Hematopoietic multipotent progenitor cell treated with erythropoietin and hydrocortisone succinate and interleukin-3 and kit ligand, for 8 days (in vitro differentiated cells): ENCODE data around the gene SLA2.
"Not testable (repeated sequence)": the region's sequence is repeated elsewhere in the genome, so short reads cannot be mapped to it uniquely, and the experiment has no call there.

ENCODE experiments used
- DNase-seq: peaks from one replicate; pipeline ENCODE4 v3.0.0-alpha.2; 2015

The SLA2 gene, protein sequence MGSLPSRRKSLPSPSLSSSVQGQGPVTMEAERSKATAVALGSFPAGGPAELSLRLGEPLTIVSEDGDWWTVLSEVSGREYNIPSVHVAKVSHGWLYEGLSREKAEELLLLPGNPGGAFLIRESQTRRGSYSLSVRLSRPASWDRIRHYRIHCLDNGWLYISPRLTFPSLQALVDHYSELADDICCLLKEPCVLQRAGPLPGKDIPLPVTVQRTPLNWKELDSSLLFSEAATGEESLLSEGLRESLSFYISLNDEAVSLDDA

DNA sequence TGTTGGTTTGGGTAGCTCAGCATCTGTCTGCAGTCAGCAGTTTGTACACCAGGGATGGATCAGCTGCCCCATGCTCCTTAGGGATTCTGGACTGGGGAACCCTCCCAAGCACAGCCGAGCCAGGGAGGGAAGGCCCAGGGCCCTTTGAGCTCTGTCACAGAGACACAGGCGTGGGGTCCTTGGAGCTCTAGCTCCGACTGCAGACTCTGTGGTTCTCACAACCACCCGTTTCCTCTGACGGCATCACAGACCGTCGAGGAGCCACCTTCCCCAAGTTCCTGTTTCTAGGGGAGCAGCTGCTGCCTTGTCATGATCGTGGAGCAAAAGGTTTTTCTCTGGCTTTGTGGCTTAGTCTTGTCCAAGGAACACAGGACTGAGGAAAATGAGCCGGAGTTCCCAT, at the start of gene SLA2:
Gene SLA2, minus strand, starts transcription at position 199 of the 400 bp plus-strand sequence. CDS start 4,861 bp downstream, outside the sequence.
- peak; percentile 42 for DNase-seq

DNA sequence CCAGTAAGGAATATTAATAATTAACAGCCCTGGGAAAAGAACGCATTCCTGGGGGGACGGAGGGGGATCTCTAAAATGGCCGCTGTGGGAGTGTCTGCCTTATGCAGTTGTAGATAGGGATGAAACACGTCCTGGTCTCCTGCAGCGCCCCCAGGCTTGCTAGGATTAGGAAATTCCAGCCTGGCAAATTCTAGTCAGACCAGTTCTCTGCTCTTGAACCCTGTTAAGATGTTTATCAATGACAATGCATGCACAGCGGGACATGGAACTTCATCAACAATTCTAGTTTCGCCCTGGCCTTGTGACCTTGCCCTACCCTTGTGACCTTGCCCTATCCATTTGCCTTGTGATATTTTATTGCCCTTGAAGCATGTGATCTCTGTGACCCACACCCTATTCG, 49.5 kb upstream of the SLA2 start:
- DNase-seq = not testable (repeated sequence)

DNA sequence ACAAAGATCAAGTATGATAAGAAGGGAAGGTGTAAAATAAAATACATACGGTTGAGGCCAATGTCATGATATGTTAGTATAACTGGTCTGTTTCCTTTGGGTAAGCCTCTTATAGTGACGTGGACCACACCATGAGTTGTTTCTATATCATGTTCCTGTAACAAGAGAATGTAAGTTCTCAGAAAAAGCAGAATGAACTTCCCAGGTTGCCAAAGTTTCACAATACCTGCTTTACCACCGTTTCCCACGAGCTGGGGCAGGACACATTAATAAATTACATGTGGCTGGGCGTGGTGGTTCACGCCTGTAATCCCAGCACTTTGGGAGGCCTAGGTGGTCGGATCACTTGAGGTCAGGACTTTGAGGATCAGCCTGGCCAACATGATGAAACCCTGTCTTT, 42.6 kb upstream of the SLA2 start:
- DNase-seq = no peak

DNA sequence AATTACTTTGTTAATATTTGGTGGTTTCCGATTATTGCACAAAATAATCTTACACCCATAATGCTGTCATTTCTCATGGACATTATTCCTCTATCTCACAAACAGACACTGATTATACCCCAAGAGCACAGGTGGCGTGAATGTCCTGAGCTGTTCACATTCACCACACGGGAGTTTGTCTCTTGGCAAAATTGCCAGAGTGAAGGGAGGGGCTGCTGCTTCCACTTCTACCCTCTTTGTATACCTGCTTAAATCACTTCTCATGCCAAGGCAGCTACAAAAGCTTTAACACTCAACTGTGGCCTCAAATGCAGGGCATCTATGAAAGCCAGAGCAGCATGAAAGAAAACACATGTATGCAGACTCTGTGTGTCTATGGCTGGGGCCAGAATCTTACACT, 41.9 kb upstream of the SLA2 start:
- no peak for DNase-seq

DNA sequence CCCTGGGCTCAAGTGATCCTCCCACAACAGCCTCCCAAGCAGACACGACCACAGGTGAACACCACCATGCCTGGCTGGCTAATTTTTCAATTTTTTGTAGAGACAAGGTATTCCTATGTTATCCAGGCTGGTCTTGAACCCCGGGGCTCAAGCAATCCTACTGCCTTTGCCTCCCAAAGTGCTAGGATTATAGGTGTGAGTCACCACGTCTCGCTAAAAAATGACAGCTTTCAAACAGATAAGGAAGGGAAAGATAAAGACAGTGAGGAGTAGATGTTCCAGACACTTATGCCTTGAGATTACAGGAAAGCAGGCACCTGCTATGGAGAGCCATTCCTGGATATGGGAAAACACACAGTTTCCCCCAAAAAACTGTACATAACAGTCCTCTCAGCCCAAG, 40.9 kb upstream of the SLA2 start:
- DNase-seq = no peak

DNA sequence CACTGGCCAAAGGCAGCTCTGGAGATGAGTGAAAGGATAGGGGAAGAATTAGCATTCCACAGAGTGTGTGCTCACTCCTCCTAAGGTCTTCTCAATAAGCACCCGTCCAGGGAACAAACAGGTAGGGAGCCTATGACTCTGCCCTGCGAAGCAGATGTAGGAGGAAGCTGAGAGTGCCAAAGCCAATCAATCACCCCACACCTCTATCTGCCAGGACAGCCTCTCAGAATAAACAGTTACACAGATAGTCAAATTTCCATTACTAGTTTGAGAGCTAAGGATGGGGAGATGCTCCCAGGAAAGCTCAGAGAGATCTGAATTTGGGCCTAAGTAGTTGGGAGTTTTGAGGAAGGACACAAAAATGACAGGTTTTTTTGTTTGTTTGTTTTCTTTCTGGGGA, 40.5 kb upstream of the SLA2 start:
- no peak for DNase-seq

DNA sequence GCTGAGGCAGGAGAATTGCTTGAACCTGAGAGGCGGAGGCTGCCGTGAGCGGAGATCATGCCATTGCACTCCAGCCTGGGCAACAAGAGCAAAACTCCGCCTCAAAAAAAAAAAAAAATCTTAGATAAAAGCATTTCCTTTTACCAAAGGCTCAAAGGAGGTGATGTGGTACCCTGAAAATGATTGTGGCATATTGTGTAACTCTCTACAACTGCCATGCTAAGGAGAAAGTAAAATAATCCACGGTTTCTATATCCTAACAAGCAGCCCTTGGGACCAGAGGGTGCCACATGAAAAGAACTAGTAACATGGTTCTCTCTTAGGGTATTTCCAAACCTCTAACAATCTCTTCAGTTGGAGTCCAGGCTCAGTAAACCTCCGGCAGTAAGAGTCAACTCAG, 38.8 kb upstream of the SLA2 start:
- no peak for DNase-seq

DNA sequence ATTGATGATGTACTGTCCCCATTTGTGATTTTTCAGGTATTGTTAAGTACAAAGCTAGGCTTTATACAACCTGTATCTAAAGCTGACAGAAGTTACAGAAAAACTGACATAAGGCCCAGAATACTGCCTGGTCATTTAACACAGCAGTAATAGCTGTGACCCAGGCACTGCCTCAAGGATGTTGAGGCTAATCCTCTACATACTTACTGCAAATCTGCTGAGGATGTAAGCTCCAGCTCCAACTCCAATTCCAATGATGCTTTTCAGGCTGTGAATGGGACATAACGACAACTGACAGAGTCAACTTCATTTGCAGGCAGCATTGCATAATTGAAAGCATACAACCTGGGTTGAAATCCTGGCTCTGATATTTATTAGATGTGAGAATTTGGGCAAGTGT, 36.3 kb upstream of the SLA2 start:
- DNase-seq = no peak

DNA sequence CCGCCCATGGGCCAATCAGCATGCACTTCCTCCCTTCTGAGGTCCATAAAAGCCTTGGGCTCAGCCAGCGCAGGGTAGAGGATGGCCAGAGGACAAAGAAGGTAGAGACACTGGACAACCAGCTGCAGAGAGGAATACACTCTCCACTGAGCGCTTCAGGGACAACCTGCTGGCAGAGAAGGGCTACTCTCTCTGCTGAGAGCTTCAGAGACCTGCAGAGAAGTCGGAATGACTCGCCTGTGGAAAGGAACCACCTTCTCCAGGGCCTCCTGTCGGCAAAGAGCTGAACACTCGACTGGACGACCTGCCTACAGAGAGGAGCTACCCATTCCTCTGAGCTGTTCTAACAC, 31.4 kb upstream of the SLA2 start:
- no peak for DNase-seq

DNA sequence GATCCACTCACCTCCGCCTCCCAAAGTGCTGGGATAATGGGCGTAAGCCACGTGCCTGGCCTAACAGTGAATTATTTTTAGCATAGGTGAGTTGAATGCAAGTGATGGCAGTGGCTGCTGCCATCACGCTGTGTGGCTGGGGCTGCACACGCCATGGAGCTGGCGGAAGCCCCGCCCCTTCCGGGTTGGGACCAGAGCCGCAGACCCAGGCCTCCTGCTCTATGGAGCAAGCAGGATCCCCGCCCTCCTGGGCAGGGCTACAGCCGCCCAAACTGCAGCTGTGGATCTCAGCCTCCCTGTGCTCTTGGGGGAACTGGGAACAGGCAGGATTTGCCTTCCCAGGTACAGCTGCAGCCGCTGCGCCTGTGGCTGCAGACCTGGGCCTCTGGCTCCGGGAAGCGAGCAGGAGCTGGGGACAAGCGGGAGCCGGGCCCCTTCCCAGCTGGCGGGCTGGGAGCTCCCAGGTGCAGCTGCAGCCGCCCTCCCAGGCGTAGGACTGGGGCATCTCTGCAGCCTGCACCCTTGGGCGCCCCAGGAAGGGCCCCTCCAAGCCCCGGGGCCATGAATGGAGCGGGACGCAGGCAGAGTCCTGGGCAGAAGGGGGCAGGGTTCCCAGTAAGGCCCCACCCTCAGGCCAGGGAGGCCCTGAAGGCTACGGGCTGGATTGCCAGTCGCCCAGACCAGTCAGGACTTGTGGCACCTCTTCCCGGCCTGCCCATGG, 30.9 kb upstream of the SLA2 start:
- DNase-seq = peak; percentile 43

DNA sequence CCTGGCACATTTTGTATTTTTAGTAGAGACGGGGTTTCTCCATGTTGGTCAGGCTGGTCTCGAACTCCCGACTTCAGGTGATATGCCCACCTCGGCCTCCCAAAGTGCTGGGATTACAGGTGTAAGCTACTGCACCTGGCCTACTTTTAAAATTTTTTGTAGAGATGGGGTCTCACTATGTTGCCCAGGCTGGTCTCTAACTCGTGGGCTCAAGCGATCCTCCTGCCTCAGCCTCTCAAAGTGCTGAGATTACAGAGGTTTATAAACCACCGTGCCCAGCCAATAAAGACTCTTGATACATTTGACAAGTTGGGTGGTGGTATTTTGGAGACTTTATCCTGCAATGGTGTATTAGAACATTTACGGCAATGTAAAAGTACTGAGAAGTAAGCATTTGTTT, 29.5 kb upstream of the SLA2 start:
- DNase-seq = not testable (repeated sequence)

DNA sequence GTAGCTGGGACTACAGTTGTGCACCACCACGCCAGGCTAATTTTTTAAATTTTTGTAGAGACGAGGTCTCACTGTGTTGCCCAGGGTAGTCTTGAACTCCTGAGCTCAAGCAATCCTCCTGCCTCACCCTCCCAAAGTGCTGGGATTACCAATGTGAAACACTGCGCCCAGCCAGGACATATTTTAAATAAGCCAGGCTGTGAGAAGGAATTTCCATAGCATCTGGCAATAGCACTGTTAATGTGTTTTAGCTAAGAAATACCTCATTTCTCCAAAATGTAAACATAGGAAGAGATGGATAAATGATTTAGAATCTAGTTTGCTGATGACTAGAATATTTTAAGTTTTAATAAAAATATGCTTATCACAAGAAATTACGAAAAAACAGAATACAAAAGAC, 27.0 kb upstream of the SLA2 start:
- no peak for DNase-seq

DNA sequence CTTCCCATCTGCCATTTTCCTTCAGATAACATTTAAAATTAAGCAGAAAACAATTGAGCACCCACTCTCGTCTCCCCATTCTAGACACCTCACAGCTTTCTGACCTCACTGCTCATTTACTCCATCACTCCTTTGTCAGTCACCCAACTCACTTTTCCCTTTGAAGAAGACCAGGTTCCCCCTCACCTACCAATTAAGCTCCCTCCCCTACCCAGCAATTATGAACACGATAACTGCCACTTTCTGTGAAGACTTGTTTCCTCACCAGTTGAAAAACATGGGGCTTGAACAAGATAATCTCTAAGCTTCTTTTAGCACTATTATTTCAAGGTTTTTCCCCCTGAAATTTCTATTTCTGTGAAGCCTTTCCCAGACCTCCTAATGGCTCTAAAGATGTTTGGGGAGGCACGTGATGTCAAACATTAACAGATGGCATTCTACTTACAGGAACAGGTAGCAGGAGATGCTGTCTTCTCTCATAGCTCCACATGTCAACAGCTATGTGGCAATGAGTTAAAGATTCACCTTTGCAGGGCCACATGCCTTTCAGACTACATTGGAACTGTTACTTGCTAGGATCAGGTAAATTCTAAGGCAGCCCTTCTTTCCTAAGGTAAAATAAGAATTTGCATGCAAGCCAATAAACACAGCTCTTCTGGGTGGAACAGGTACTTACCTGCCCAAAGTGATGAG, 24.8 kb upstream of the SLA2 start:
- DNase-seq = no peak

DNA sequence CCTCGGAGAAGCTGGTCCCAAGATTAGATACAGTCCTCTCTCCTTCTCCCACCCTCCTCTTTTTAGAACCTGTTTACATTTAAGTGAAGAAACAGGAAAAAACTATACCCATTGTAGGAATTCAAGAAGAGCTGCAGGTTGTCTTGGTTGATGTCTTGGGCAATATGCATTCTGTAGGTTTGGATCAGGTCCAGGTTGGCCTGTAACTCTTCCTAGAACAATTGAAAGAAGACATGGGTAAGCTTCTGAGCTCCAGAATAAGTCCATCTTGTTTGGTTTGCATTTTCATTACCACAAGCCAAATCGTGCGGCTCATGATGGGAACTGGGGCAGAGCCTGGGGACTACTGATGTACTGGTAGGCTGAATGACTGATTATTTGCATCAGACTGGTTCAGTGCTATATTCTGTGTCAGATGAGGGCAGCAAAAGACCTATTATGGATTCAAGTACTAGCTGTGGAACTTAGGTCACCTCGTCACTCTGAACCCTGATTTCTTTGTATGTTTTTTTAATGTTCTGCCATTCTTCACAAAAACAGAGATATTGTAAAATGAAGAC, 20.3 kb upstream of the SLA2 start:
- DNase-seq = peak; percentile 33

DNA sequence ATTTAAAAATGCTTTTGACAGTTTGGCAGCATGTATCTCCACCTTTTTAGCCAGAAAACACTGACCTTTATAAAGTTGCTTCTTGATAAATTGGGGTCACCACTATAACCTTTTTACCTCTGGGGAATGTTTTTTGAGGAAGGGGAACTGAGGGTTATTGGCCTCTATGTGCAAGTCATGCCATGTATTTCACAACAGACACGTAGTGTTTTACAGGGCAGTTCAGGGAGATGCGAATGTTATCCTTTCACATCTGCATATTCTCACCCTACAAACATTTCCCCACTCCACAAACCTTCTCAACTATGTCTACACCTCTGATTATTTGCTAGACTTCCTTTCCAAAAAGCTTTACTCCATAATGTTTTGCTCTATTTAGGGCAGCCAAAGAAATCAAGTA, 17.0 kb upstream of the SLA2 start:
- no peak for DNase-seq

DNA sequence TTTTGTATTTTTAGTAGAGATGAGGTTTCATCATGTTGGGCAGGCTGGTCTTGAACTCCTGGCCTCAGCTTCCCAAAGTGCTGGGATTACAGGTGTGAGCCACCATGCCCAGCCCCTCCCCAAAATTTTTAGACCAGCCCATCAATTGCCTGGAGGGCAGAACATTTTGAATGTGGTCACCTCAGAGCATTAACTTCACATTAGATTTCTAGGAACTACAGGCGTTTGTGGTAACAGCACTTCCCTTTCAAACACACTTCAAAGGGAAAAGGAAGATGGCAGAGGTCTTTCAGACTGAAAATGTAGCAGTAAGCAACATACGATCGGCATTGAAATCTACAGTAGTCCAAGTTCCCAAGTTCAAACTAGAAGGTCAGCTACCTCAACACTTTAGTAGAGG, 12.3 kb upstream of the SLA2 start:
- DNase-seq = no peak

DNA sequence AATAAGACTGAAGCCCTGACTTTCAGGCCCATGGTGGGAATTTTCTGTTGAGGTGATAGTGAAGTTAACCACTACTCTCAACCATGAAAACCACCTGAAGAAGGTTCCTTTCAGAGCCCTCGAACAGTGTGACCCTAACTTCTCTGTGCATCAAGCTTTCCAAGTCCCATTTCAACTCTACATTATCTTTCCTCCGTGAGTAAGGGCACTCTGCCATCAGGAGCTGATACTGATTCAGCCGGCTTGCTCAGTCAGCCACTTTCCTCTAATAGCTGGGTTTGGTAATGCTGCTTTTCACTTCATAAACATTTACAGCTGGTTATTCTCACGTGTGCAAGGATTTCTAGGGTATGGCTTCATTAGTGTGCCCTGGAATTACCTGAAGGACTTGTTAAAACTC, 10.7 kb upstream of the SLA2 start:
- DNase-seq = no peak

DNA sequence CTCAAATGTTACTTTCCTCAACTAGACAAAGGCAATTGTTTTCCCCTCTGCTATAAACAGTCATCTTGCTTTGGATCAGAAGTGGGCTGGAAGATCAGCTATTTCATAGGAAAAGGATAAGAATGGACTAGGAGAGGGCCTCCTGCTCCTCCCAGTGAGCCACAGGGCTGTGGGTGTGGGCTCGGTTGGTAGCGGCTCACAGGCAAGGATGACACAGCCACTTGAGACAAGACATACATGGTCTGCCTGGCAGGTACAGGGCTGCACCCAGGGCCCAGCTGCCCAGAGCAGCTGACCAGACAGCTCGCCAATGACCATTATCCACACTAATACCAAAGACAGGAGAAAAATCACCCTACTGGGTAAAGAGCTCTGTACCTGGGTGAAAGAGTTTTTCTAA, 9.0 kb upstream of the SLA2 start:
- no peak for DNase-seq

DNA sequence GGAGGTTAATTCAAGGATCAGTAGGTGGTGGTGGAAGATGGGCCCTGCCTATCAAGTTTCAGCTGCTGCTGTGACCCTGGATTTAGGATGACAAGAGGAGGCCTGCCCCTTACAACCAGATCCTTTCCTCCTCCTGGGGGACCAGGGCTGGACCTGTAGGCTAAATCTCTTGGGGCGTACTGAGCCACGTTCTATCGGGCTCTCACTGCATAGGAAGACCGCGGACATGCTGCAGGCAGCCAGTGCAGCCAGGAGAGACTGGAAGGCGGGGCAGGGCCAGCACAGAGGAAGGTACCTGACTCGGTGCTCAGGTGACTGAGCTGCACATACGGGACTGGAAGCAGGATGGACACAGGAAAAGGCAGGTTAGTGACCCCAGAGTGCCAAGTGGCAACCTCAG, 8.5 kb upstream of the SLA2 start:
- no peak for DNase-seq

DNA sequence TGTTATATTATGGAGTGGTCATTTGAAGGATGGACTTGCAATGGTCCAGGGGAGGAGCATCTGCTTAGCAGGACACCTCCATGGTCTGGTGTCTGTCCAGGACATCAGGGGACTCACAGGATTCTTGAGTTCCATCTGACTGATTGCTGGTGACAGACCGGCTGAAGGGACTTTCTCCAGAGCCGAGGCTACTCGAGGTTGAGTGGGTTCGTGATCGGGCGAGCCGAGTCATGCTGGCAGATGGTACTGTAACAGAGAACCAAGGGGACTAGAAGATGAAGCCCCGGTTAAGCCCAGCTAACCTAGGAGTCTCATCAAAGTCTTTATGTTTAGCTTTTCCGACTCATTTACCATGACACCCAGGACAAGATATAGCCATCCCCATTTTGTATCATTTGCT, 7.5 kb upstream of the SLA2 start:
- no peak for DNase-seq

DNA sequence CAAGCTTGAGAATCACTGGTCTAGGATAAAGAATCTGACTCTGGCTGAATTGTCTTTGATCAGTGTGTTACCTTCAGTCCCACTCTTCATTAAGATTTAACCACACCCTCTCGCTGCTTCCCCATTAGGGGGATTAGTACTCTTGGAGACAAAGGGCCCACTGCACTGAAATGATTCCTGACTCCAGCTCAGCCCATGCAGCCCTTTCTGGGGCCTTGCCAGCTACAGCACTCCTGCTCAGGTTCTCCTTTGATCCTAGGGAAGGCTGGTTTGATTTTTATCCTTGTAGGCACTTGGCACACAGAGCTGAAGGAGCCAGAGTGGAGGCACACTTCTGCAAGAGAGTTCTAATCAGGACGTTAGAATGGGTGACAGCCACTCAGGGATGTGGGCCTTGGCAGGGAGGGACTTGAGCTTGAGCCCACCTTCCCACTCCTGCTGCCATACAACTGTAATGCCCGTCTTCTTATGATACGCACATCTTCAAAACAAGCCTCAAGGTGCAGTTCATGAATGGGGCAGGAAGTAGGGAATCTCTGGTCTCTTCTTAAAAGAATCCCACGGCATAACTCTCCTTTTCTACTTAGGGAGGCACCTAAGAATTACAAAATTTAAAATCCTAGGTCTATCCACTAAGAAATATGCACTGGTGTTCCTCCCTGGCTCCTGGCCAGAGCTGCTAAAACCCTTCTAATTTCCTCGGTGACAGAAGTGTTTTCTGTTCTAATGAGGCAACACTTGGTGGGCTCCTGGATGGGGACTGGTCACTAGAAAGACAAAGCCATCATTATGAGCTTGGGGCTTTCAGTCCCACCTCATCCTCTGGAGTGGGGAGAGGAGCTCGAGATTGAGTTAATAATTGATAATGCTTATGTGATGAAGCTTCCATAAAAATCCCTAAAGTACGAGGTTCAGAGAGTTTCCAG, 1.5 kb upstream of the SLA2 start:
- DNase-seq = no peak

DNA sequence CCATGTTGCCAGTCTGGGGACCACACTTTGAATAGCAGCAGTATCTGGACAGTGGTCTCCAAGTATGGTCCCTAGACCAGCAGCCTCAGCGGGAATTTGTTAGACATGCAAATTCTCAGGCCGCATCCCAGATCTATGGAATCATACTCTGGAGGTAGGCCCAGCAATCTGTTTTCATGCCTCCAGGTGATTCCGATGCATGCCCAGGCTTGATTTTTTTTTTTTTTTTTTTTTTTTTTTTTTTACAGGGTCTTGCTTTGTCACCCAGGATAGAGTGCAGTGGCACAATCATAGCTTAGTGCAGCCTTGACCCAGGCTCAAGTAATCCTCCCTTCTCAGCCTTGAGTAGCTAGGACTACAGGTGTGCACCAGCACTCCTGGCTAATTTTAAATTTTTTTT, 682 bp upstream of the SLA2 start:
- no peak for DNase-seq

DNA sequence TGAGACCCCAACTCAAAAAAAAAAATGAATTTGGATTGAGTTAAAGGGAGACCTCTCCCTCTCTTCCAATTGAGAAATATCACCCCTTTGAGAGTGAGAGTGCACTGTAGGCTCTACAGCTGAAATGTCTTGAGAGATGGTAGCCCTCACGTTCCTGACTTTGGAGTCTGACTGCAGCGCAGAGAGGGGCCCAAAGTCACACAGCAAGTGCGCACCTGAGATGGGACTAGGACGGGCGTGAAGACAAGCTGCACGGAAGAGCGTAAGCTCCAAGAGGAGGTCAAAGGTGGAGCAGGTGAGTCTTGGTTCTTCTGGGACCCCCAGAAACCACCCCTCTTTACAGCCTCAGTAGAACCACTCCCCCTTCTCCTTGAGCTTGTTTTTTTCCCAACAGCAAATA, 643 bp downstream of the SLA2 start:
- no peak for DNase-seq
